ENCODE data around the gene ZRANB1. TPM values are rescaled to one million over a fixed set of nuclear protein-coding genes. Genes with fewer than 3 reads are reported as not detected.

Gene ZRANB1
- total RNA-seq, 2 experiments from 2014 or later, result 21.2 to 22.2 TPM

DNA sequence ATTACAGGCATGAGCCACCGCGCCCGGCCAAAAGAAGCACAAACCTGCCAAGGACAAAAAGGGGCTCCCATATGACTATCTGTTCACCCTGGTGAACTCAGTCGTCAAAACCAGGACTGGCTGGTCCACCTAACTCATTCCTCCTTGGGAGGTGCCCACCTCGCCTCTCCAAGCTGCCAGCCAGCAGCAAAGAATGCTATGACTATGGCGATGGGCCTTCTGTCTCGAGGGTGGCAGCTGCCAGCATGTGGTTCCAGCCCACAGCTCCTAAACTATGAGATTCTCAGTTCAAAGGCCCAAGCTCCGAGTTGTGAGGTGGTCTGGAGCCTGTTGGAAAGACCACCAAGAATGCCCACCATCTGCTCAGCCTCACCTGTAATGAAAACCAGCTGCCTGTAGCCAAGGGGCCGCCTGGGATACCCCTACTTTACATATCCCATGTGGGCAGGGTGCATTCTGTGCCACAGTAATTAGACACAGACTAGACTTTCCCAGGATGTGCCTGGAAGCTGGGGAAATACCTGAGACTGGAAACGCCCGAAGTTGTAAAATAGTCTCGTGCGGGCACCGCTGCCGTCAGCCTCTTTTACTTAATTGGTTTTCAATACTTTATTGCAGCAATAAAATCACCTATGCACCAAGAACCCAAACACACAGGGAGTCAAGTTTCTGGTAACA lies 71.1 kb downstream of the ZRANB1 start:
- DNase-seq (no peak), ATAC-seq (ENCODE audit: poor library complexity) (no peak)
- Mint-ChIP-seq H3K4me3 (no peak overlapping the region), H3K27me3 (peaks cover 4% of the 10 kb centered on the region), H3K36me3 (ENCODE audit: low read depth) (no peaks in the 10 kb centered on the region), H3K27ac (no peak overlapping the region), H3K9me3 (no peaks in the 10 kb centered on the region), H3K4me1 (ENCODE audit: low read depth) (no peaks in the 10 kb centered on the region)
- intact Hi-C loops (cut with DNase I, micrococcal nuclease), result no loop called here
- Histone ChIP-seq H3K27ac (ENCODE audit: low read depth in 1 of 2, low read length in 2 of 2) (no peak overlapping the region), H3K27me3 (ENCODE audit: control insufficient read depth in 1 of 2, insufficient read depth in 2 of 2, low read length in 2 of 2) (peaks cover 0 to 2% of the 10 kb centered on the region in 2 experiments), H3K9me3 (ENCODE audit: control insufficient read depth in 1 of 2, insufficient read depth in 1 of 2, low read length in 2 of 2) (peaks cover 0 to 7% of the 10 kb centered on the region in 2 experiments), H3K4me1 (ENCODE audit: insufficient read depth, low read length) (no peaks in the 10 kb centered on the region), H3K36me3 (ENCODE audit: insufficient read depth, low read length) (no peaks in the 10 kb centered on the region), H3K4me3 (ENCODE audit: low read length) (no peak overlapping the region)
- ChIA-PET POLR2A (no interaction called here), CTCF (no interaction called here)
- TF ChIP-seq, protein P1, sequence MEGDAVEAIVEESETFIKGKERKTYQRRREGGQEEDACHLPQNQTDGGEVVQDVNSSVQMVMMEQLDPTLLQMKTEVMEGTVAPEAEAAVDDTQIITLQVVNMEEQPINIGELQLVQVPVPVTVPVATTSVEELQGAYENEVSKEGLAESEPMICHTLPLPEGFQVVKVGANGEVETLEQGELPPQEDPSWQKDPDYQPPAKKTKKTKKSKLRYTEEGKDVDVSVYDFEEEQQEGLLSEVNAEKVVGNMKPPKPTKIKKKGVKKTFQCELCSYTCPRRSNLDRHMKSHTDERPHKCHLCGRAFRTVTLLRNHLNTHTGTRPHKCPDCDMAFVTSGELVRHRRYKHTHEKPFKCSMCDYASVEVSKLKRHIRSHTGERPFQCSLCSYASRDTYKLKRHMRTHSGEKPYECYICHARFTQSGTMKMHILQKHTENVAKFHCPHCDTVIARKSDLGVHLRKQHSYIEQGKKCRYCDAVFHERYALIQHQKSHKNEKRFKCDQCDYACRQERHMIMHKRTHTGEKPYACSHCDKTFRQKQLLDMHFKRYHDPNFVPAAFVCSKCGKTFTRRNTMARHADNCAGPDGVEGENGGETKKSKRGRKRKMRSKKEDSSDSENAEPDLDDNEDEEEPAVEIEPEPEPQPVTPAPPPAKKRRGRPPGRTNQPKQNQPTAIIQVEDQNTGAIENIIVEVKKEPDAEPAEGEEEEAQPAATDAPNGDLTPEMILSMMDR (IDR thresholded peaks at IDR 0.05), result no peak

DNA sequence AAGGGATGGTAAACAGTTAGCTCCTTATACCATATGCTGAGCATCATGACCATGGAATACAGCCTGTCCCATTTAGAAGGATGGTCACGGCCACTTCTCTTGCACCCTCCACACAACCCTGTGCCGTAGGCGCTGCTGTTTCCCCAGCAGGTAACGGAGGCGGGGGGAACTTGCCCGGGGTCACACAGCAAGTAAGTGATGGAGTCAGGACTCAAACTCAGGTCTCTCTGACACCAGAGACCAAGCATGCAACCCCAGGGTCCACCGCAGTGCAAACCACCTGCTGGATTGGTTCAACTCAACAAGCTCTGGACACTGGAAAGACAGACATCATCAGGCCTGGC lies 71.6 kb downstream of the ZRANB1 start:
- Histone ChIP-seq H3K36me3 (ENCODE audit: insufficient read depth, low read length) (no peaks in the 10 kb centered on the region), H3K4me1 (ENCODE audit: insufficient read depth, low read length) (no peaks in the 10 kb centered on the region), H3K27ac (ENCODE audit: low read depth in 1 of 2, low read length in 2 of 2) (no peak overlapping the region), H3K9me3 (ENCODE audit: control insufficient read depth in 1 of 2, insufficient read depth in 1 of 2, low read length in 2 of 2) (peaks cover 0 to 7% of the 10 kb centered on the region in 2 experiments), H3K4me3 (ENCODE audit: low read length) (no peak overlapping the region), H3K27me3 (ENCODE audit: control insufficient read depth in 1 of 2, insufficient read depth in 2 of 2, low read length in 2 of 2) (peaks cover 0 to 2% of the 10 kb centered on the region in 2 experiments)
- intact Hi-C loops (cut with DNase I, micrococcal nuclease), result no loop called here
- no peaks in the 10 kb centered on the region for H3K4me1 Mint-ChIP-seq (ENCODE audit: low read depth)
- no peaks in the 10 kb centered on the region for H3K36me3 Mint-ChIP-seq (ENCODE audit: low read depth)
- peaks cover 4% of the 10 kb centered on the region for H3K27me3 Mint-ChIP-seq
- H3K4me3 Mint-ChIP-seq, result no peak overlapping the region
- ChIA-PET POLR2A (no interaction called here), CTCF (no interaction called here)
- ATAC-seq (ENCODE audit: poor library complexity) (no peak), DNase-seq (no peak)
- H3K9me3 Mint-ChIP-seq, result no peaks in the 10 kb centered on the region
- H3K27ac Mint-ChIP-seq, result no peak overlapping the region
- TF ChIP-seq, protein P1 (IDR thresholded peaks at IDR 0.05), result no peak

DNA sequence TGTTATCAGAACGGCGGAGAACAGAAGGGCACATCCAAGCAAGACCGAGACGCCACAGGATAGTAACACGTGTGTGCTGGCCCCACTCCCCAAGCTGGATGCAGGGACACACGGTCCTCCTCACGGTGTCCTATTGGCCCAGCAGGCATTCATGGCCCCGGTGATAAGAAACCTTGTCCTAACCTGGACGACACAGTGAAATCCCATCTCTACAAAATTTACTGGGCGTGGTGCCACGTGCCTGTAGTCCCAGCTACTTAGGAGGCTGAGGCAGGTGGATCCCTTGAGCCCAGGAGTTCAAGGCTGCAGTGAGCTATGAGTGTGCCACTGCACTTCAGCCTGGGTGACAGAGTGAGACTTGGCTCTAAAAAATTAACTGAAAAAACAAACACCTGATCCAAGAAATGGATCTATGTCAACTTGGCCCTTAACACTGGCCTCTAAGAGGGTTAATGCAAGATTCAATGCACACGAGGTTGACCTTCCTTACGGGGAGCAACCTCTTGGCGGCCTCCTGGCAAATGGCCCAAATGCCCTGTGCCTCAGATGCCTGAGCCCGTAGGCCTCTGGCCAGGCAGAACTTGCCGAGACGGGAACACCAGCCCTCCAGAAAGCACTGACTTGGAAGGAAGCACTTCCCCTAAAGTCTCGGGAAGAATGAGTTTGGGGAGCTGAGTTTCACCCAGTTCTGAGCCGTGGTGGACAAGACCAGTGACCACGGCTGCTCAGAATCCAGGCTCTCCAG lies 72.3 kb downstream of the ZRANB1 start:
- CTCF ChIA-PET, result no interaction called here
- Histone ChIP-seq H3K36me3 (ENCODE audit: insufficient read depth, low read length) (no peaks in the 10 kb centered on the region), H3K9me3 (ENCODE audit: control insufficient read depth in 1 of 2, insufficient read depth in 1 of 2, low read length in 2 of 2) (peaks cover 0 to 7% of the 10 kb centered on the region in 2 experiments), H3K27me3 (ENCODE audit: control insufficient read depth in 1 of 2, insufficient read depth in 2 of 2, low read length in 2 of 2) (peaks cover 0 to 2% of the 10 kb centered on the region in 2 experiments), H3K4me1 (ENCODE audit: insufficient read depth, low read length) (no peaks in the 10 kb centered on the region), H3K27ac (ENCODE audit: low read depth in 1 of 2, low read length in 2 of 2) (no peak overlapping the region), H3K4me3 (ENCODE audit: low read length) (no peak overlapping the region)
- ATAC-seq (ENCODE audit: poor library complexity), result no peak
- no peaks in the 10 kb centered on the region for H3K36me3 Mint-ChIP-seq (ENCODE audit: low read depth)
- POLR2A ChIA-PET, result no interaction called here
- no peaks in the 10 kb centered on the region for H3K9me3 Mint-ChIP-seq
- TF ChIP-seq, protein P1 (IDR thresholded peaks at IDR 0.05), result no peak
- H3K4me1 Mint-ChIP-seq (ENCODE audit: low read depth), result no peaks in the 10 kb centered on the region
- peaks cover 4% of the 10 kb centered on the region for H3K27me3 Mint-ChIP-seq
- no peak overlapping the region for H3K27ac Mint-ChIP-seq
- H3K4me3 Mint-ChIP-seq, result no peak overlapping the region
- intact Hi-C loops (cut with DNase I, micrococcal nuclease), result no loop called here
- DNase-seq, result no peak
